Skeletal muscle satellite cell (primary cell): Measurements from ENCODE around the gene ST8SIA6.
"Not testable (repeated sequence)": the region's sequence is repeated elsewhere in the genome, so short reads cannot be mapped to it uniquely, and the experiment has no call there.

Experiments used
- H3K27me3 ChIP-seq: 2 replicates; pipeline ENCODE4 v1.7.0; 2013; ENCODE audit warnings: low read length; ENCODE audit not compliant: control insufficient read depth, insufficient read depth
- H3K36me3 ChIP-seq: 2 replicates; pipeline ENCODE4 v1.7.0; 2013; ENCODE audit warnings: mild to moderate bottlenecking, control low read depth, low read length; ENCODE audit not compliant: insufficient read depth
- H3K4me1 ChIP-seq: 2 replicates; pipeline ENCODE4 v1.7.0; 2013; ENCODE audit warnings: low read length; ENCODE audit not compliant: control insufficient read depth, insufficient read depth
- H3K4me2 ChIP-seq: 2 replicates; pipeline ENCODE4 v1.7.0; 2013; ENCODE audit warnings: mild to moderate bottlenecking, low read length
- H3K4me3 ChIP-seq: 2 replicates; pipeline ENCODE4 v1.7.0; 2013; ENCODE audit warnings: low read length
- H3K9ac ChIP-seq: 2 replicates; pipeline ENCODE4 v1.7.0; 2013; ENCODE audit warnings: mild to moderate bottlenecking, low read depth, low read length, moderate library complexity
- H3K9me3 ChIP-seq: replicated peaks from 2 replicates; pipeline ENCODE4 v1.7.0; 2013; ENCODE audit warnings: mild to moderate bottlenecking, control low read depth, low read length

ST8SIA6 gene

DNA sequence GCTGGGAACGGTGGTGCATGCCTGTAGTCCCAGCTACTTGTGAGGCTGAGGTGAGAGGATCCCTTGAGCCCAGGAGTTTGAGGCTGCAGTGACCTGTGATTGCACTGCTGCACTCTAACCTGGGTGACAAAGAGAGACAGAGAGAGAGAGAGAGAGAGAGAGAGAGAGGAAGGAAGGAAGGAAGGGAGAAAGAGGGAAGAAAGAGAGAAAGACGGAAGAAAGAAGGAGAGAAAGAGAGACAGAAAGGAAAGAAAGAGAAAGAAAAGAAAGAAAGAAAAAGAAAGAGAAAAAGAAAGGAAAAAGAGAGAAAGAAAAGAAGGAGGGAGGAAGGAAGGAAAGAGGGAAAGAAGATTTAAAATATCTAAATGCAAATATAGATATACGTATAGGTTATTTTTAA is 132.4 kb downstream of the ST8SIA6 start:
- H3K4me1 ChIP-seq, H3K4me2 ChIP-seq, H3K9ac ChIP-seq, H3K9me3 ChIP-seq, H3K4me3 ChIP-seq, H3K36me3 ChIP-seq: not testable (repeated sequence)
- peaks cover 20% of the 10 kb centered on the region for H3K27me3 ChIP-seq

DNA sequence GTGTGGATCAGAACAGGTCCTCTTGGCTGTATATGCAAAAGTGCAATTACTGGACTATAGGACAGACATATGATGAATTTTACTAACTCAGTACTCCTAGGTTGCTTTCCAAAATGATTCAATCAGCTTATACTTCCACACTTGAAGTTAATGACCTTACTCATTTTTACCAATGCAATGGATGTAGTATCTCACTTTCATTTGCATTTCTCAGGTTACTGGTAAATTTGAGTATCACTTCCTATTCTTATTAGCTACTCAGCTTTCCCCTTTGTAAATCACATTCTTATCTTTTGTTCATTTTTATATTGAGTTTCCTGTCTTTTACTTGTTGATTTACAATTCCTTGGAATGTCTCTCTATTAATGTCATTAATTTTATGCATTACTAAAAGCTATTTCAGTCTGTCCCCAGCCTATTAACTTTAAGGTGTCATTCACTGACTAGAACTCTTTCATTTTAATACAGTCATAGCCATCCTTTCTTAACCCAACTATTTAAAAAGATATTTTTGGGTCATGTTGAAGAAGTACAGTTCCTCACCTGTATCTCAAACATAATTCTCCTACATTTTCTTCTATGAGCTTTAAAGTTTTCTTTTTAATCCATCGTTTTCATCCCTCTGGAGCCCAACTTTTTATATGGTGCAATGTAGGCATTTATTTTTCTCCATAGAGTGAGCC is 137.8 kb downstream of the ST8SIA6 start:
- no peaks in the 10 kb centered on the region for H3K36me3 ChIP-seq

DNA sequence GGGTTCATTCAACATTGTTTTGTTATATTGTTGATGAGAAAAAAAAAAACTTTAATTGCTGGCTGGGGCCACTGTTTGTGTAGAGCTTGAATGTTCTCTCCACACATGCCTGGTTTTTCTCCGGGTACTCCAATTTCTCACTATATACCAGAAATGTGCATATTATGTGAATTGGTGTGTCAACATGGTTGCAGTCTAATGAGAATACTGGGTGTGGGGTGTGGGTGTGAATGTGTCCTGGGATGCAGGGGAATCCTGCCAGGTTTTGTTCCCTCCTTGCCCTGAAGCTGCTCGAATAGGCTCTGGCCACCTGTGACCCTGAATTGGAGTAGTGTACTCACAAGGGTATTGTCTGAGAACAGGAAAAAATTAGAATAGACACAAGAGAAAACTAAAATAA is 145.0 kb downstream of the ST8SIA6 start:
- no peaks in the 10 kb centered on the region for H3K9me3 ChIP-seq
- no peaks in the 10 kb centered on the region for H3K4me1 ChIP-seq
- H3K36me3 ChIP-seq: no peaks in the 10 kb centered on the region
- no peak overlapping the region for H3K9ac ChIP-seq
- H3K4me3 ChIP-seq: no peak overlapping the region
- peaks cover 41% of the 10 kb centered on the region for H3K27me3 ChIP-seq
- H3K4me2 ChIP-seq: no peak overlapping the region

More for the DNA sequence above, 137.8 kb downstream of the ST8SIA6 start:
- Histone ChIP-seq H3K9me3 (no peaks in the 10 kb centered on the region), H3K4me2 (no peak overlapping the region), H3K9ac (no peak overlapping the region), H3K4me3 (no peak overlapping the region), H3K27me3 (peaks cover 46% of the 10 kb centered on the region), H3K4me1 (no peaks in the 10 kb centered on the region)

DNA sequence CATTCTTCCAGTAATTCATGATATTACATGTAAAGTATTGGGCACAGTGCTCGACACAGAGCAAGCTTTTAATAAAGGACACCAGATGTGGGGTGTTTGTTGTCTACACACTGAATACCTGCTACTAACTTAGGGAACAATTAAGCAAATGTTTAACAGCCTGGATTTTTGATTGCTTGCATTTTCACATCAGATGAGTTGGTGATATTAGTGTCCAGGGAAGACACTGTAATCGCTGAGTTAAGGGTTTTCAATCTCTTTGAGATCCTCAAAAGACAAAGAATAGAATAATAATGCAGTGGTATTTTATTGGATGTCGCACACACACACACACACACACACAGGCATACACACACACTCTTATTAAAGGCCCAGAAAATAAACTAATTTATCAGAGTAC is 147.3 kb downstream of the ST8SIA6 start:
- Histone ChIP-seq H3K4me3 (no peak overlapping the region), H3K9ac (no peak overlapping the region), H3K4me1 (no peaks in the 10 kb centered on the region), H3K27me3 (peaks cover 28% of the 10 kb centered on the region), H3K36me3 (no peaks in the 10 kb centered on the region), H3K4me2 (no peak overlapping the region), H3K9me3 (no peaks in the 10 kb centered on the region)

DNA sequence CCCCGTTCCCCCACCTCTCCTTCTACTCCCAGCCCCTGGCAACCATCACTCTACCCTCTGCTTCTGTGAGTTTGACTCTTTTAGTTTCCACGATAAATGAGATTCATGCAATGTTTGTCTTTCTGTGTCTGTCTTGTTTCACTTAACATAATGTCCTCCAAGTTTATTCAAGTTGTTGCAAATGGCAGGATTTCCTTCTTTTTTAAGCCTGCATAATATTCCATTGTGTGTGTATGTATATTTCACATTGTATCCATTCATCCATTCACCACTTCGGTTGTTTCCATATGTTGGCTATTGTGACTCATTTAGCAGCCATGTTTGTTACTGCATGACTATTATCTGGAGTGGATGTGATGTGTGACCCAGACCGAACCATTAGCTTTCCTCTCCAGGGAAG is 162.0 kb downstream of the ST8SIA6 start:
- Histone ChIP-seq H3K9me3 (no peaks in the 10 kb centered on the region), H3K27me3 (peaks cover 24% of the 10 kb centered on the region), H3K4me3 (no peak overlapping the region), H3K4me1 (no peaks in the 10 kb centered on the region), H3K4me2 (no peak overlapping the region), H3K9ac (no peak overlapping the region), H3K36me3 (no peaks in the 10 kb centered on the region)

DNA sequence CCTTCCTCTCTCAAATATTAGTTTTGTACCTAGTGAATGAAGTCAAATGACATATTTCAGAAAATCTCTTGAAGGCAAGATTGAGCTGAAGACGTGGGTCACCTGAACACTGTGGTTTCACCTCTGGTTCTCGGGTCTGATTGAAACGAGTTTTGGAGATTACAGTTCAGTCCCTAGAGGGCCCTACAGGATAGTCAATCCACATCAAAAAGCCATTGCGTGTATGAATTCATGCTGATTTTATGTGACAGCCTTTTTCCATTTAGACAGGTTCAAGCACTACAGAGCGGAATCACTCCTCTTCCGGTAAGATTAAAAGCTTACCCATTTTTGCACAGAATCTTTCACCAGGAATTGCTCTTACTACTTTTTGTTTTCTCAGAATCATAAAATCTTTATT is 164.2 kb downstream of the ST8SIA6 start:
- Histone ChIP-seq H3K36me3 (no peaks in the 10 kb centered on the region), H3K9me3 (no peaks in the 10 kb centered on the region), H3K4me2 (no peak overlapping the region), H3K27me3 (peaks cover 31% of the 10 kb centered on the region), H3K4me1 (no peaks in the 10 kb centered on the region), H3K9ac (no peak overlapping the region), H3K4me3 (no peak overlapping the region)

DNA sequence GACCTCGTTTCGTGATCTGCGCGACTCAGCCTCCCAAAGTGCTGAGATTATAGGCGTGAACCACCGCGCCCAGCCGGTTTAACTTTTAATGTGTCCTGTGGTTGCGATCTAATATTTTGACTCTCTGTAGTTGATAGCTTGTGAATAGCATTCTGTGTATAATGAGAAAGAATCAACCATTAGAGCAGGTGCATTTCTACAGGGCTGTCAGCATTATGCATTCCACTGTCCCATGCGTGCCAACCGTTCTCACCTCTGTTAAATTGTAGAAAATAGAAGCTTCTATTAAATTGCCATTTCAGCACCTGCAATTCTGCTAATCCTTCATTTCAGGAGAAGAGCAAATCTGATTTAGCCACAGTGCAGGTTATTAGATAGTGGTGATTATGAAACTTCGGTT is 164.6 kb downstream of the ST8SIA6 start:
- Histone ChIP-seq H3K4me3 (no peak overlapping the region), H3K4me1 (no peaks in the 10 kb centered on the region), H3K27me3 (peaks cover 34% of the 10 kb centered on the region), H3K4me2 (no peak overlapping the region), H3K36me3 (no peaks in the 10 kb centered on the region), H3K9ac (no peak overlapping the region), H3K9me3 (no peaks in the 10 kb centered on the region)

DNA sequence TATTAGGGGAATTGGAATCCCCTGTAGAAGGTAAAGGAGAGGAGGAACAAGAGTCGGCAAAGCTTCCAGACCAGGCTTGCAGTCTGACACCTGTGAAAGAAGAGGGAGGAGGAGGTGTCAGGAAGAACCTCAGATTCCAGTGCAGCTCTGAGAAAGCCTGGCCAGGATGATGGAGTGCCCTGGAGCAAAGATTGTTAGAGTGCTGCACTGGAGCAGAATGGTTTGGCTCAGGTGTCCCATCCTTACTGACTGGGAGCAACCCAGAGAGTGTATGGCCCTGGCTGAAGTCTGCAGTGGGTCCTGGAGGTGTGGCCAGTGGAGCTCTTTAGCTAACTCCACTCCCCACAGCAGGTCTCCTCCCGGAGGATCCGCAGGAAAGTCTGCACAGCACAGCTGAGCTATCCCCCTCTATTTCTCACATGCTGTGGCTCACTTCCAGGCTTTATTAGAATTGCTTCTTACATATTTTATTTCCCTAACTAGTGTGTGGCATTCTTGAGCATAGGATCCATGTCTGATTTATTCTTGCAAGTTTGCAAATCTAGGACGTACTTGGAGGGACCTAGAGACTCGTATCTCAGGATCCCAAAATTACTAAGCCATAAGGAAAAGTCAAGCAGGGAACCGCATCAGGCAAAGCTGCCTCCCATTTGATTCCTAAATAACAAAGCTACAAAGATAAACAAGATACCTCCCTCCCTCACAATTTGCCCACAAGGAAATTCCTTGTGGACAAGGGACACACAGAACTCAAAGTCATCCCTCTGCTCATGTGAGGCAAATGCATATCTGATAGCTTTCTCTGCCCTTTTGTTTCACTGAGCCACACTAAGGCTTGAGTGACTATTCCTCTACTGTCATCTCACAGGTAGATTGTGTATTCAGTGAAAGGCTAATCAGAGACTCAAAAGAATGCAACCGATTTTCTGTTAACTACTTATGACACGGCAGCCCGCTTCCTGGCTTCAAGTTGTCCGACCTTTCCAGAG is 167.5 kb downstream of the ST8SIA6 start:
- H3K27me3 ChIP-seq: peaks cover 45% of the 10 kb centered on the region
- no peak overlapping the region for H3K4me2 ChIP-seq
- H3K9ac ChIP-seq: no peak overlapping the region
- H3K36me3 ChIP-seq: no peaks in the 10 kb centered on the region
- H3K4me3 ChIP-seq: no peak overlapping the region
- no peaks in the 10 kb centered on the region for H3K4me1 ChIP-seq
- H3K9me3 ChIP-seq: no peaks in the 10 kb centered on the region

DNA sequence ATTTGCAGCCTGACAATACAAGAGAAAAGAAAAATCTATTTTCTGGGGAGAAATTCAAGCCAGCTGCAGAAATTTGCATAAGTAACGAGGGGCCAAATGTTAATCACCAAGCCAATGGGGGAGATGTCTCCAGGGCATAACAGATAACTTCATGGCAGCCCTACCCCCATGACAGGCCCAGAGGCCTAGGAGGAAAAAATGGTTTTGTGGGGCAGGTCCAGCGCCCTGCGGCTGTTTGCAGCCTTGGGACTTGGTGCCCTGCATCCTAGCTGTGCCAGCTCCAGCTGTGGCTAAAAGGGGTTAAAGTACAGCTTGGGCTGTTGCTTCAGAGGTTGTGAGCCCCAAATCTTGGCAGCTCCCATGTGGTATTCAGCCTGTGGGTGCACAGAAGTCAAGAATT is 172.1 kb downstream of the ST8SIA6 start:
- Histone ChIP-seq H3K4me2 (no peak overlapping the region), H3K4me1 (no peaks in the 10 kb centered on the region), H3K27me3 (peaks cover 31% of the 10 kb centered on the region), H3K9ac (no peak overlapping the region), H3K4me3 (no peak overlapping the region), H3K9me3 (peaks cover 3% of the 10 kb centered on the region), H3K36me3 (no peaks in the 10 kb centered on the region)

DNA sequence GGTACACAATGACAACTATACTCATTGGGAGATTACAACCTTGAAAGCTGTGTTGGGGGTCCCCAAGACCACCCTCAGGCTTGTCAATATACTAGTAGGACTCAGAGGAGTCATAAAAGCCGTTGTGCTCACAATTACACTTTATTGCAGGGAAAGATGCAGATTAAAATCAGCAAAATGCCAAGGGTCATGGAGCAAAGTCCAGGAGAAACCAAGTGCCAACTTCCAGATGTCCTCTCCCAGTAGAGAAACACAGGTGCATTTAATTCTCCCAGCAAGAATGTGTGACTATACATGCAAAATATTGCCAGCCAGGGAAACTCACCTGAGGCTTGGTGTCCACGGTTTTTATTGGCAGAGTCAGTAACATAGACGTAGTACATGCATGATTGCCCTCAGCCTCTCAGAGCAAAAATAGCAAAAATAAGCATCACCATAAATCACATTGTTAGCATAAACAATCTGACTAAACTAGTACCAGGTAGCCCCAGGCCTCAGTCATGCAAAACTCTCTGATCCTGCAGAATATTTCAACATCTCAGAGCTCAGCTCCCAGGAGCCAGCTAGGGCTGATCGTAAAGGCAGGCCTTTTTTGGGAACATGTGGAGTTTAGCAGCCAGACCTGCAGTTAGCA is 175.7 kb downstream of the ST8SIA6 start:
- no peaks in the 10 kb centered on the region for H3K36me3 ChIP-seq
- no peak overlapping the region for H3K4me2 ChIP-seq
- H3K27me3 ChIP-seq: peaks cover 17% of the 10 kb centered on the region
- no peak overlapping the region for H3K4me3 ChIP-seq
- H3K9me3 ChIP-seq: peaks cover 3% of the 10 kb centered on the region
- H3K4me1 ChIP-seq: no peaks in the 10 kb centered on the region
- H3K9ac ChIP-seq: no peak overlapping the region

DNA sequence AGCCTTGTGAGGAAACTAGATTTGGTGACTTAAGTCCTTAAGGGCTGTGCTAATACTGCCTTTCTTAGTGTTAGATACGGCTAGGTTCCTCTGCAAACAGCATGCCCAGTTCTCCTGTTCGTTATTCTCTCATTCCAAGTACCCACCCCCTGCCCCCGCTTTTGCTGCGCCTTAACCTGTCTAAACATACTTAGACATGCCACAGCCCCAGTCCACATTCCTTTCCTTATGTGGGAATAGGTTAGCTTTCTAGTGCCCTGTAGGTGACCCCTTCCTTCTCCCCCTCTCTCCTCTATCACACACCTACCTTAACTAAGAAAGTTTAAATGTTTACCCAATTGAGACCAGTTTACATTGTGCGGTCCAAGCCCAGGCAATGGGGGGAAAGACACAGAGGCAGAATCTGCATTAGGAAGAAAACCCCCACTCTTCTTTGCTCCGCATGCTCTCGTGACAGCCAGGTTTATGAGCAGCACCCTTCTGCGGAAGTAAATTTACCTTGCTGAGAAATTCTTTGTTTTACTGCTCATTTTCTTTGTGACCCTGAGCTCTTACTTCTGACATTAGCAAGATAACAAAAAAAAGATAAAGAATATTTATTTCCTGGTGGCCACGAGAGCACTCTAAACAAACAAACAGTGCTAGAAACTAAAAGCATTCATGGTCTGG is 177.5 kb downstream of the ST8SIA6 start:
- peaks cover 3% of the 10 kb centered on the region for H3K9me3 ChIP-seq
- no peaks in the 10 kb centered on the region for H3K36me3 ChIP-seq
- no peak overlapping the region for H3K4me3 ChIP-seq
- H3K27me3 ChIP-seq: peaks cover 10% of the 10 kb centered on the region
- no peak overlapping the region for H3K4me2 ChIP-seq
- H3K4me1 ChIP-seq: no peaks in the 10 kb centered on the region
- no peak overlapping the region for H3K9ac ChIP-seq
